Peyer's patch (tissue), 4 donors: ENCODE measurements around the gene WHRN.

Experiments used
- CTCF ChIP-seq, 6 experiments: fragments of 450-650 bp in 4 of 6; fragments of 200-600 bp in 2 of 6; sonication (generic) in 1 of 6; IDR thresholded peaks; one replicate each; pipeline ENCODE4 v1.5.1; 2017 to 2019; ENCODE audit warnings: antibody characterized with exemption in 6 of 6, mild to moderate bottlenecking in 3 of 6, moderate library complexity in 1 of 6
- POLR2A ChIP-seq, 2 donors: fragments of 450-650 bp; IDR thresholded peaks; one replicate each; pipeline ENCODE4 v1.5.1; 2017; ENCODE audit warnings: antibody characterized with exemption in 2 of 2, mild to moderate bottlenecking in 2 of 2, moderate library complexity in 2 of 2

GRCh38 chr9:114481789-114482188 lies 23.5 kb downstream of the WHRN start:
- no peak for TF ChIP-seq CTCF (IDR thresholded peaks at IDR 0.05)
- TF ChIP-seq POLR2A (IDR thresholded peaks at IDR 0.05): no peak
